ENCODE measurements around the gene FERMT3. TPM values are rescaled to one million over a fixed set of nuclear protein-coding genes. Genes with fewer than 3 reads are reported as not detected.

FERMT3 gene
- total and polyA plus RNA-seq, 2 of the 13 experiments (the other 11 are each of a cell fraction or from before 2014, with no cell fraction given), result 0.29 TPM; not detected in 1

- TF ChIP-seq, protein P1, sequence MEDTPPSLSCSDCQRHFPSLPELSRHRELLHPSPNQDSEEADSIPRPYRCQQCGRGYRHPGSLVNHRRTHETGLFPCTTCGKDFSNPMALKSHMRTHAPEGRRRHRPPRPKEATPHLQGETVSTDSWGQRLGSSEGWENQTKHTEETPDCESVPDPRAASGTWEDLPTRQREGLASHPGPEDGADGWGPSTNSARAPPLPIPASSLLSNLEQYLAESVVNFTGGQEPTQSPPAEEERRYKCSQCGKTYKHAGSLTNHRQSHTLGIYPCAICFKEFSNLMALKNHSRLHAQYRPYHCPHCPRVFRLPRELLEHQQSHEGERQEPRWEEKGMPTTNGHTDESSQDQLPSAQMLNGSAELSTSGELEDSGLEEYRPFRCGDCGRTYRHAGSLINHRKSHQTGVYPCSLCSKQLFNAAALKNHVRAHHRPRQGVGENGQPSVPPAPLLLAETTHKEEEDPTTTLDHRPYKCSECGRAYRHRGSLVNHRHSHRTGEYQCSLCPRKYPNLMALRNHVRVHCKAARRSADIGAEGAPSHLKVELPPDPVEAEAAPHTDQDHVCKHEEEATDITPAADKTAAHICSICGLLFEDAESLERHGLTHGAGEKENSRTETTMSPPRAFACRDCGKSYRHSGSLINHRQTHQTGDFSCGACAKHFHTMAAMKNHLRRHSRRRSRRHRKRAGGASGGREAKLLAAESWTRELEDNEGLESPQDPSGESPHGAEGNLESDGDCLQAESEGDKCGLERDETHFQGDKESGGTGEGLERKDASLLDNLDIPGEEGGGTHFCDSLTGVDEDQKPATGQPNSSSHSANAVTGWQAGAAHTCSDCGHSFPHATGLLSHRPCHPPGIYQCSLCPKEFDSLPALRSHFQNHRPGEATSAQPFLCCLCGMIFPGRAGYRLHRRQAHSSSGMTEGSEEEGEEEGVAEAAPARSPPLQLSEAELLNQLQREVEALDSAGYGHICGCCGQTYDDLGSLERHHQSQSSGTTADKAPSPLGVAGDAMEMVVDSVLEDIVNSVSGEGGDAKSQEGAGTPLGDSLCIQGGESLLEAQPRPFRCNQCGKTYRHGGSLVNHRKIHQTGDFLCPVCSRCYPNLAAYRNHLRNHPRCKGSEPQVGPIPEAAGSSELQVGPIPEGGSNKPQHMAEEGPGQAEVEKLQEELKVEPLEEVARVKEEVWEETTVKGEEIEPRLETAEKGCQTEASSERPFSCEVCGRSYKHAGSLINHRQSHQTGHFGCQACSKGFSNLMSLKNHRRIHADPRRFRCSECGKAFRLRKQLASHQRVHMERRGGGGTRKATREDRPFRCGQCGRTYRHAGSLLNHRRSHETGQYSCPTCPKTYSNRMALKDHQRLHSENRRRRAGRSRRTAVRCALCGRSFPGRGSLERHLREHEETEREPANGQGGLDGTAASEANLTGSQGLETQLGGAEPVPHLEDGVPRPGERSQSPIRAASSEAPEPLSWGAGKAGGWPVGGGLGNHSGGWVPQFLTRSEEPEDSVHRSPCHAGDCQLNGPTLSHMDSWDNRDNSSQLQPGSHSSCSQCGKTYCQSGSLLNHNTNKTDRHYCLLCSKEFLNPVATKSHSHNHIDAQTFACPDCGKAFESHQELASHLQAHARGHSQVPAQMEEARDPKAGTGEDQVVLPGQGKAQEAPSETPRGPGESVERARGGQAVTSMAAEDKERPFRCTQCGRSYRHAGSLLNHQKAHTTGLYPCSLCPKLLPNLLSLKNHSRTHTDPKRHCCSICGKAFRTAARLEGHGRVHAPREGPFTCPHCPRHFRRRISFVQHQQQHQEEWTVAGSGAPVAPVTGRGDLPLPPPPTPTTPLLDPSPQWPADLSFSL (CRISPR knock-in tag; IDR thresholded peaks at IDR 0.05), result no peak
- TF ChIP-seq ZBTB42 (CRISPR knock-in tag; IDR thresholded peaks at IDR 0.05) (no peak), HNRNPL (IDR thresholded peaks at IDR 0.05; ENCODE audit: low read depth, low read length) (peak; percentile 85), ZNF574 (CRISPR knock-in tag; IDR thresholded peaks at IDR 0.05) (no peak), HCFC1 (IDR thresholded peaks at IDR 0.05; ENCODE audit: low read depth, low read length) (no peak), NRL (CRISPR knock-in tag; IDR thresholded peaks at IDR 0.05; ENCODE audit: borderline replicate concordance) (peak; percentile 25; the same call in 1 of the 2 replicates), ZNF883 (CRISPR knock-in tag; IDR thresholded peaks at IDR 0.05; ENCODE audit: not compliant biosample characterization) (no peak), CHD4 (IDR thresholded peaks at IDR 0.05; ENCODE audit: borderline replicate concordance, low read length) (no peak), MYC (CRISPR knock-in tag; IDR thresholded peaks at IDR 0.05; ENCODE audit: borderline replicate concordance) (no peak; the same call in 1 of the 2 replicates), SAFB2 (CRISPR knock-in tag; IDR thresholded peaks at IDR 0.05; ENCODE audit: borderline replicate concordance, low read depth) (no peak), JUND (CRISPR knock-in tag; IDR thresholded peaks at IDR 0.05) (no peak; the same call in 1 of the 2 replicates), BRD4 (CRISPR knock-in tag; IDR thresholded peaks at IDR 0.05) (no peak), NONO (IDR thresholded peaks at IDR 0.05) (no peak), NONO (CRISPR knock-in tag; conservative IDR thresholded peaks at IDR 0.05) (no peak), NR1H2 (CRISPR knock-in tag; IDR thresholded peaks at IDR 0.05; ENCODE audit: borderline replicate concordance, low read depth) (no peak), MBNL3 (CRISPR knock-in tag; conservative IDR thresholded peaks at IDR 0.05) (no peak), TCF12 (IDR thresholded peaks at IDR 0.05) (no peak), TCF12 (CRISPR knock-in tag; IDR thresholded peaks at IDR 0.05) (no peak)
- TF ChIP-seq, protein P2, sequence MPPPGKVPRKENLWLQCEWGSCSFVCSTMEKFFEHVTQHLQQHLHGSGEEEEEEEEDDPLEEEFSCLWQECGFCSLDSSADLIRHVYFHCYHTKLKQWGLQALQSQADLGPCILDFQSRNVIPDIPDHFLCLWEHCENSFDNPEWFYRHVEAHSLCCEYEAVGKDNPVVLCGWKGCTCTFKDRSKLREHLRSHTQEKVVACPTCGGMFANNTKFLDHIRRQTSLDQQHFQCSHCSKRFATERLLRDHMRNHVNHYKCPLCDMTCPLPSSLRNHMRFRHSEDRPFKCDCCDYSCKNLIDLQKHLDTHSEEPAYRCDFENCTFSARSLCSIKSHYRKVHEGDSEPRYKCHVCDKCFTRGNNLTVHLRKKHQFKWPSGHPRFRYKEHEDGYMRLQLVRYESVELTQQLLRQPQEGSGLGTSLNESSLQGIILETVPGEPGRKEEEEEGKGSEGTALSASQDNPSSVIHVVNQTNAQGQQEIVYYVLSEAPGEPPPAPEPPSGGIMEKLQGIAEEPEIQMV (CRISPR knock-in tag; IDR thresholded peaks at IDR 0.05; ENCODE audit: low read depth), result no peak
- TF ChIP-seq, protein P3, sequence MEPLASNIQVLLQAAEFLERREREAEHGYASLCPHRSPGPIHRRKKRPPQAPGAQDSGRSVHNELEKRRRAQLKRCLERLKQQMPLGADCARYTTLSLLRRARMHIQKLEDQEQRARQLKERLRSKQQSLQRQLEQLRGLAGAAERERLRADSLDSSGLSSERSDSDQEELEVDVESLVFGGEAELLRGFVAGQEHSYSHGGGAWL (CRISPR knock-in tag; IDR thresholded peaks at IDR 0.05), result peak; percentile 54; the same call in 1 of the 2 replicates
These were observed 20.1 kb downstream of the FERMT3 start (continued) for GRCh38 chr11:64226507-64227051.
